HCT116 (cell line): ENCODE data around the gene NFXL1.

ENCODE experiments used
- ATF3 ChIP-seq: IDR thresholded peaks from 2 replicates; pipeline ENCODE4 v1.6.1; 2012
- CEBPB ChIP-seq: IDR thresholded peaks from 2 replicates; pipeline ENCODE4 v1.6.1; 2012; ENCODE audit warnings: low read depth
- CTCF ChIP-seq, 3 experiments: fragments of 200-600 bp in 1 of 3; sonication (generic) in 1 of 3; IDR thresholded peaks in 2 of 3; conservative IDR thresholded peaks in 1 of 3; 2 replicates each; pipeline ENCODE4 v1.5.1; 2012 to 2017; ENCODE audit warnings: low read depth in 2 of 3, low read length in 2 of 3, antibody characterized with exemption in 1 of 3, borderline replicate concordance in 1 of 3, control low read depth in 1 of 3, mild to moderate bottlenecking in 1 of 3, mixed read lengths in 1 of 3, mixed run types in 1 of 3, moderate library complexity in 1 of 3; ENCODE audit not compliant: insufficient read depth in 1 of 3
- ELF1 ChIP-seq: IDR thresholded peaks from 2 replicates; pipeline ENCODE4 v1.6.1; 2012; ENCODE audit warnings: low read depth, borderline replicate concordance
- EZH2 ChIP-seq: fragments of 200-600 bp; sonication (generic); IDR thresholded peaks from 2 replicates; pipeline ENCODE4 v1.6.1; 2017; ENCODE audit warnings: antibody characterized with exemption, mixed run types
- POLR2A ChIP-seq: IDR thresholded peaks from 2 replicates; pipeline ENCODE4 v1.7.0; 2011; ENCODE audit warnings: borderline replicate concordance; ENCODE audit not compliant: insufficient read depth, insufficient read length; ENCODE audit errors: extremely low read depth
- POLR2AphosphoS5 ChIP-seq: IDR thresholded peaks from 2 replicates; pipeline ENCODE4 v1.6.1; 2011; ENCODE audit warnings: mild to moderate bottlenecking, low read depth, low read length, moderate library complexity
- RAD21 ChIP-seq: IDR thresholded peaks from 2 replicates; pipeline ENCODE4 v1.6.1; 2012; ENCODE audit warnings: low read depth, mild to moderate bottlenecking
- SP1 ChIP-seq: IDR thresholded peaks from 2 replicates; pipeline ENCODE4 v1.6.1; 2012; ENCODE audit warnings: low read depth
- TCF7L2 ChIP-seq: IDR thresholded peaks from 2 replicates; pipeline ENCODE4 v1.7.0; 2011; ENCODE audit warnings: borderline replicate concordance, inconsistent platforms; ENCODE audit not compliant: insufficient read depth, insufficient read length; ENCODE audit errors: extremely low read depth
- ZNF274 ChIP-seq: fragments of 200-500 bp; sonication (Bioruptor generic); IDR thresholded peaks from 2 replicates; pipeline ENCODE4 v1.6.1; 2014; ENCODE audit warnings: mild to moderate bottlenecking, low read depth, low read length, inconsistent platforms
- TF ChIP-seq, protein P1 (sequence below): IDR thresholded peaks from 2 replicates; pipeline ENCODE4 v1.6.1; 2012; ENCODE audit warnings: low read depth

- no peak for TF ChIP-seq EZH2
- TF ChIP-seq, protein P1, sequence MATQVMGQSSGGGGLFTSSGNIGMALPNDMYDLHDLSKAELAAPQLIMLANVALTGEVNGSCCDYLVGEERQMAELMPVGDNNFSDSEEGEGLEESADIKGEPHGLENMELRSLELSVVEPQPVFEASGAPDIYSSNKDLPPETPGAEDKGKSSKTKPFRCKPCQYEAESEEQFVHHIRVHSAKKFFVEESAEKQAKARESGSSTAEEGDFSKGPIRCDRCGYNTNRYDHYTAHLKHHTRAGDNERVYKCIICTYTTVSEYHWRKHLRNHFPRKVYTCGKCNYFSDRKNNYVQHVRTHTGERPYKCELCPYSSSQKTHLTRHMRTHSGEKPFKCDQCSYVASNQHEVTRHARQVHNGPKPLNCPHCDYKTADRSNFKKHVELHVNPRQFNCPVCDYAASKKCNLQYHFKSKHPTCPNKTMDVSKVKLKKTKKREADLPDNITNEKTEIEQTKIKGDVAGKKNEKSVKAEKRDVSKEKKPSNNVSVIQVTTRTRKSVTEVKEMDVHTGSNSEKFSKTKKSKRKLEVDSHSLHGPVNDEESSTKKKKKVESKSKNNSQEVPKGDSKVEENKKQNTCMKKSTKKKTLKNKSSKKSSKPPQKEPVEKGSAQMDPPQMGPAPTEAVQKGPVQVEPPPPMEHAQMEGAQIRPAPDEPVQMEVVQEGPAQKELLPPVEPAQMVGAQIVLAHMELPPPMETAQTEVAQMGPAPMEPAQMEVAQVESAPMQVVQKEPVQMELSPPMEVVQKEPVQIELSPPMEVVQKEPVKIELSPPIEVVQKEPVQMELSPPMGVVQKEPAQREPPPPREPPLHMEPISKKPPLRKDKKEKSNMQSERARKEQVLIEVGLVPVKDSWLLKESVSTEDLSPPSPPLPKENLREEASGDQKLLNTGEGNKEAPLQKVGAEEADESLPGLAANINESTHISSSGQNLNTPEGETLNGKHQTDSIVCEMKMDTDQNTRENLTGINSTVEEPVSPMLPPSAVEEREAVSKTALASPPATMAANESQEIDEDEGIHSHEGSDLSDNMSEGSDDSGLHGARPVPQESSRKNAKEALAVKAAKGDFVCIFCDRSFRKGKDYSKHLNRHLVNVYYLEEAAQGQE = no peak
- no peak for TF ChIP-seq ATF3
- no peak for TF ChIP-seq CTCF (IDR thresholded peaks at IDR 0.05 in 2 of 3, conservative IDR thresholded peaks at IDR 0.05 in 1 of 3; ENCODE audit: borderline replicate concordance in 1 of 3, insufficient read depth in 1 of 3, low read depth in 2 of 3, low read length in 2 of 3)
- TF ChIP-seq POLR2A = no peak
- no peak for TF ChIP-seq SP1
- no peak for TF ChIP-seq RAD21
- no peak for TF ChIP-seq CEBPB
- no peak for TF ChIP-seq ELF1
- no peak for TF ChIP-seq POLR2AphosphoS5
- TF ChIP-seq TCF7L2 = no peak
- no peak for TF ChIP-seq ZNF274
Observed at GRCh38 chr4:47817275-47817674, 97.1 kb downstream of the NFXL1 start.
